Erythroblast (primary cell): ENCODE results near the gene PRRC1.

Experiments used
- DNase-seq, 2 experiments: peaks; one replicate each; lab custom pipeline; 2025; lab: John Stamatoyannopoulos, UW
- GATA1 ChIP-seq: IDR thresholded peaks from 2 replicates; pipeline ENCODE4 v1.6.1; 2011; ENCODE audit warnings: low read depth, mild to moderate bottlenecking, control low read depth, low read length, moderate library complexity
- POLR2A ChIP-seq: IDR thresholded peaks from 2 replicates; pipeline ENCODE4 v1.6.1; 2011; ENCODE audit warnings: mild to moderate bottlenecking, low read length

The PRRC1 gene

DNA sequence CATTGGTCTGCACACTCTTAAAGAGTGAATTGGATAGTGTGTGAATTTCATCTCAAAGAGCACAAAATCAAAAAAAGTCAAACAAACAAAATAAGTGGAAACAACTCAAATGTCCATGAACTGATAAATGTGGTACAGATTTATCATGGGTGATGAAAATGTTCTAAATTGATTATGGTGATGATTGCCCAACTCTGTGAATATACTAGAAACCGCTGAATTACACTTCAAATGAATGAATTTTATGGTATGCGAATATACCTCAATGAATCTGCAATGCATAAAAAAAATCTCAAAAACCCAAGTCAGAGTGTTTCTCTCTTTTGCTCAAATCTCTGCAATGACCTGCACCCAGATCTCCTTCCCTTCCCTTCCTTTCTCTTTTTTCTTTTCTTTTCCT, 64.0 kb downstream of the PRRC1 start:
- no peak for DNase-seq
- TF ChIP-seq GATA1 (no peak), POLR2A (no peak)

DNA sequence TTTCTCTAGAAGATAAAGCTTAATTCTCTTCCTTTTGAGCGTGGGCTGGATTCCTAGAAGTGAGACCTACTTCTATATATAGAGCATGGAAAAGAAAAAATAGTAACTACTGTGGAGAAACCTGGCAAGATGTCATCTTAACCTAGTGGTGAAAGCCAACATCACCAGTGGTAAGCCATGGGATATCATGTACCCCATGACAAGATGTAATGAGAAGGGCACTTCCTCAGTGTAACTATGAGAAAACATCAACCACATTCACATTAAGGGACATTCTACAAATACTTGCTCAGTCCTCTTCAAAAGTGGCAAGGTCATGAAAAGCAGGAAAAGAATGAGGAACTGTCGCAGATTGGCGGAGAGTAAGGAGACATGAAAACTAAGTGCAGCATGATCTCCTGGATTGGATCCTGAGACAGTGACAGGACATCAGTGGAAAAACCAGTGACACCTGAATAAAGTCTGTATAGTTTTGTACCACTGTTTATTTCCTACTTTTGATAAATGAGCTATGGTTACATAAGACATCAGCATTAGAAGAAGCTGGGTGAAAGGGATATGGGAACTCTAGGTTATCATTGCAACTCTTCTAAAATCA, 65.4 kb downstream of the PRRC1 start:
- TF ChIP-seq GATA1 (no peak), POLR2A (no peak)
- DNase-seq, result no peak

DNA sequence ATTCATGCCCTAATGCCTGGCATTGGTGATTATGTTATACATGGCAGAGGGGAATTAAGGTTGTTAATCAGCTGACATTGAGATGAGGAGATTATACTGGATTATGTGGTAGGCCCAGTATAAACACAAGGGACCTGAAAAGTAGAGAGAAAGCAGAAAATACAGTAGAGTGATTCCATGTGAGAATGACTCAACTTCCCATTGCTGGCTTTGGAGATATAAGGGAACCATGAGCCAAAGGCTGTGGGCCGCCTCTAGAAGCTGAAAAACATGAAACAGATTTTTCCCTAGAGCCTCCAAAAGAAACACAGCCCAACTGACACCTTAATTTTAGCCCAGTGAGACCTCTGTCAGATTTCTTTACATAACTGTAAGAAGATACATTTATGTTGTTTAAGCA, 66.4 kb downstream of the PRRC1 start:
- no peak for TF ChIP-seq GATA1
- no peak for TF ChIP-seq POLR2A
- peak in 1 of 2 experiments; percentile 8 for DNase-seq

DNA sequence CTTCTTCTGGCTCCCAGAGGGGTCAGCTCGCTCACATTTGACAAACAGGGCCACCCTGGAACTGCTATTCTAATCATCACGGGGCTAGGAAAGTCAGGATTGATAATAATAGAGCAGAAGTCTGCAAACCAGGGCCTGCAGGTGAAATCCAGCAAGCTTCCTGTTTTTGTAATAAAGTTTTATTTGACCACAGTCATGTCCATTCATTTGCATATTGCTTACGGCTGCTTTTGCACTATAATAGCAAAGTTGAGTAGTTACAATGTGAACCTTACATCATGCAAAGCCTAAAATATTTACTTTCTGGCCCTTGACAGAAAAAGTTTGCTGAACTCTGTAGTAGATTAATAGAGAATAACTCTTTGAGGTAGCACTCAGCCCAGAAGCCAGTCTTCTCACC, 68.2 kb downstream of the PRRC1 start:
- no peak for DNase-seq
- TF ChIP-seq GATA1, result no peak
- TF ChIP-seq POLR2A, result no peak

DNA sequence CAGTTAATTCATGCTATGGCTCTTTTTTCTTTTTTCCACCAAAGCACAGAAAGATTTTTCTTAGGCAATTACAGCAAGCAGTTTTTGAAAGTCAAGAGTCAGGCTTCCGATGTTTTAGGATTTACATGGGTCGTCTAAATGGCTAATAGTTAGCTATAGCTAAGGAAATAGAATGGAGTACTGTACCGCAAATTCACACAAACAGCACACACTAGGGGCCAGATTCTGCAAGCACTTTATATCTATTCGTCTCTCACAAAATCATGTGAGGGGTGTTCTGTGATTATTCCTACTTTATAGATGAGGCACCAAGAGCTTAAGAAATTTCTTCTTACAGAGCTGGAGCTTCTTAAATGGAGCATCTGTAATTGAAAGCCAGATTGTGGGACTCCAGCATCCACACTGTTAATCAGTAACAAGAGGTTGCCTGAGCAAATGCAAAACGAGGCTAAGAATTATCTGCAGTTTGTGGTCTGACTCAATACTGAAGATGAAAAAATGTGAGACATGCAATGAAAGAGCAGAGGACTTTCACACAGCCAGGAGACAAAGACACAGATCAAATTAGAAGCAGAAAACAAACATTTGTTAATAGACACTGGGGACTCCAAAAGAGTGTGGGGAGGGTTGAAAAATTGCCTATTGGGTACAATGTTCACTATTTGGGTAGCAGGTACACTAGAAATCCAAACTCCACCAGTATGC, 68.8 kb downstream of the PRRC1 start:
- DNase-seq, result no peak
- no peak for TF ChIP-seq GATA1
- no peak for TF ChIP-seq POLR2A

DNA sequence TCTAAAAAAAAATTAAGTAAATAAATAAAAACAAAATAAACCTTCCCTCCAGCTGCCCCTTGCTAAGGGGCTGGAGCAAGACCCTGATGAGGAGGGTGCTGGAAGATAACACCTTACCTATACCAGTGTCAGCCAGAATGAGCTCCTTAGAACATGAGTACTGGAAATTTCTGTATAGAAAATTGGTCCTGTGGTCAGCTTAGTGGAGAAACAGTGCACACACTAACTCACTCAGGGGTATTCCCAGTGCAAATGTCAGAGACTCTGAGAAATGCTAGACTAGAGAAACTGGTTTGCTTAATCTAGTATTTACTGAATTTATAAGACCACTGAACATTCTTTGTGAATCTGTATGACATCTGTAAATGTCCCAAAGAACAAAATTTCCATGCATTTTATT, 69.4 kb downstream of the PRRC1 start:
- no peak for DNase-seq
- TF ChIP-seq GATA1 (no peak), POLR2A (no peak)

DNA sequence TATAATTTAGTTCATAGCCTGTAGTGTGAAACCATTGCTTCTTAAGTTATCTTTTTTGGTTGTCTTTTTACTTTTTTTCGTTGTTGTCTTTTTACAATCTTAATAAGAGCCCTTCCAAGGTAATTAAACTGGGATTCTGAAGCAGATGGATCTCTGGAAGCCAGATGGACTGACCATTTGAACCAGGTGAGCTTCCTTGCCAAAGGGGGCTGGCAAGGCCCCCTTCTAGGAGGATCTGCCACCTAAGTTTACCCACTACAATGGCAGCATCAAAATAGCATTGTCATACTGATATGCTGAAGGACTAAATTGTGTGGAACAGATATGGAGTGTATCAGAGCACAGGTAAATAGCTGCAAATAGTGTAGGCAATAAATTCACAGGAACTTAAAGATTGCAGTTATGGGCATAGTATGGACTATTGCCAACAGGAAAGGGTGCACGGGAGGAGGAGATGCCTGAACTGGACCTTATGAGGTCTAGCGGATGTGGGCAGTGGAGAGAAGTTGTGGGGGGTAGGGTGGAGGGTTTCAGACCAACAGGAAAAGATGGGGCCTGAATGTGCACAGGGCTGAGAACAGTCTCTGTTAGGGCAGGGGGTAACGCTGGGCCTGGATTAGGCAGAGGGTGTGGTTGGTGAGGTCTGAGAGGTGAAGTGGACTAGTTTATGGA, 69.9 kb downstream of the PRRC1 start:
- no peak for DNase-seq

DNA sequence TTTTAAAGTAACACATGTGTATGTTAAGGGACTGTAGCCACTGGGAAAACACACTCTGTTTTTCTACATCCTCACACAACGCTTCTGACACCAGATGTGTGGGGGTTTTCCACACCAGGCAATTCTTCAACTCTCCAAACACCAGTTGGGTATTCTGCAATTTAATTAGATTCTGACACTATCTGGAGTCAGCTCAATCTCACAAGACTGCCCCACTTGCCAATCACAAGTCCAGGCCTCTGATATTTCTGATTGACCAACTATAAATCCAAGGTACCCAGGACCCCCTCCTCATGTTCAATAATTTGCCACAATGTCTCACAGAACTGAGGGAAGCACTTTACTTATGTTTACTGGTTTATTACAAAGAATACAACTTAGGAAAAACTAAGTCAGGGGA, 70.9 kb downstream of the PRRC1 start:
- no peak for DNase-seq
- TF ChIP-seq POLR2A (no peak), GATA1 (no peak)

More for the DNA sequence above, 69.9 kb downstream of the PRRC1 start:
- TF ChIP-seq POLR2A, result no peak
- TF ChIP-seq GATA1, result no peak

DNA sequence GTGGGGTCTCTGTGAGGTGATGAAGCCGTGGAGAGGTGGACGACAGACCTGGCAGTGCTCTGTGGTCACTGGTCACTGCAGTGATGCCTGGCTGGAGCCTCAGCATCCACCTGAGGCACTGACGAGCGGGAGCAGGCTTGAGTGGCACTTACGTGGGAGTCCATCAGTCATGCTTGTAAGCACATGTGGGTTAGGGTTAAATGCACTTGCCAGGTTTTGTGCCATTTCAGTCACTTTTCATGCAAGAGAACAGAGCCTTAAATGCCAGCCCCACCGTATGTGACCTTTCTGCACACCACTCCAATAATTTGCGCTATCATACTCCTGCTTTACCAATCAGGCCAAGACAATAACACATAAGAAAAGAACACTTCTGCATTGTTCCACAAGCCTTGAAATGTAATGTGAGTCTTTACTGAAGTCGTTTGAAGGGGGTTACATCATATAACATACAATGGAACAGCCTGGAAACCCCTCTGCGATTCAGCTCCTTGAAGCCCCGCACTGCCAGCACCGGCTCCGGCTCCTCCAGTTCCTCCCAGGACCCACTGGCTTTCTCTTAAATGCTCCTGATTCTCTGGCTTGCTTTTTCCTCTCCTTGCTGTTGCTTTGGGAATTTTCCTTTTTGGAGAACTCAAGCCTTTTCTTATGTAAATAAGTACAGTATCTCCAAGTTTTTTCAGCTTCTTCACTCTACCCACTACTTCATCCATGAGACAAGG, 72.0 kb downstream of the PRRC1 start:
- TF ChIP-seq POLR2A, result no peak
- TF ChIP-seq GATA1, result no peak
- DNase-seq, result no peak

DNA sequence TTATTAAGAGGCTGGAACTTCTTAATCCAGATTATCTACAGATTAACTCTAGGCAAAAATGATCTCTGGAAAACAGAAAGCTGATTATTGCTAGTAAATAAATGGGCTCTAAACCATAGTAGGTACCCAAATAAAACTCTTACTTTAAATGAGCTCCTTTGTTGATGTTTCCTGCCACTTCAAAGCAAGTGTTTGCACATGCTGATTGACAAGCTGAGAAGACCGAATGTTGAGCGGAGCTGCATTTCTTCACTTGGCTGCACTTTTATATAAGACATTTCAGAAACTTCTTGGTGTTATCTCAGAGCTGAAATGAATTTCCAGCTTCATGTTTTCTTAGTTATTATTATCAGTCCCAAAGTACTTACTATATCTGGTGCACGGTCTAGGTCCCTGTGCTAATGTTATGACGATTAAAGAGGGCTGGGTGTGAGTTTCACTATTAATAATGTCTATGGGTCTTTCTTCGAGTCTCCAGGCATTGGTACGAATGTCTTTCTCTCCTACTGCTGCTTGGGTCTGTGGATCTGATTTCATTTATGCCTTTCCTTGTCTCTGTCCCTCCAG, 72.8 kb downstream of the PRRC1 start:
- no peak for DNase-seq
- no peak for TF ChIP-seq POLR2A
- TF ChIP-seq GATA1, result no peak

DNA sequence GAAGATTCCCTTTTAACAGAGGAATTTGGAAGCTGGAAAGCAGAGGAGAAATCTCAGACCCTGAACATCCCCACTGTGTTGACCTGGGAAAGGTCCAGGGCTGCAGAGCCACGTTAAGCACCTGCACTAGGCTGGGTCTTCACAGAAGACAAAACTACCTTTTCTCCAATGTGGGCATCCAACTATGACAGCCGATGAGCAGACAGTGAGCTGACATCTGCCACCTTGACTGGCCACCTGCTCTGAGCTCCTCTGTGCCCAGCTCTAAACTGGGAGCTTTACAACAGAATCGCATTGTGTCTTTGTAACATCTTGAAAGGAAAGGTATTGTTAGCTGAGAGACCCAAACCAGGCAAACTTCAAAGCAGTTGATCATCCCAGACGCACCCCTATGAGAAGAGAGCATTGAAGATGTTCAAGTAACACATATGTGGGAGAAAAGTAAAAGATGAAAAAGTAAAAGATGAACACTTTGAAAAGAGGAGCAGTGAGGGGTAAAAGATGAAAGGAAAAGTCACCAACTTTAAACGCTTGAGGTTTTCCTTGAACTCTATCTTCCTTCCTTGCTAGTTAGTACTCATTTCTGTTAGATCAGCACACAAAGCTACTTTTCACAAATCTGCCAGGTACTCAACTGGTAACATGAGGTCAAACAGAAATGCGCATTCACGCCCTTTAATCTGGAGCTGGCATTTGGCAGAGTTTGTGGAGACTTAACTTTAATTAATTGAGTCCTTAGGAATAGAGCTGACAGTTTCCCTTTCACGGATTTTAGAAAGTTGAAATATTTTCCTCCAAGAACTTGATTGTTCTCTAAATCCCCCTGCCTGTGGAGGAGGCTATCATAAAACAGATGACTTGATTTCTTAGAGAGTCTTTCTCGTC, 78.3 kb downstream of the PRRC1 start:
- no peak for DNase-seq
- TF ChIP-seq GATA1 (no peak), POLR2A (no peak)

DNA sequence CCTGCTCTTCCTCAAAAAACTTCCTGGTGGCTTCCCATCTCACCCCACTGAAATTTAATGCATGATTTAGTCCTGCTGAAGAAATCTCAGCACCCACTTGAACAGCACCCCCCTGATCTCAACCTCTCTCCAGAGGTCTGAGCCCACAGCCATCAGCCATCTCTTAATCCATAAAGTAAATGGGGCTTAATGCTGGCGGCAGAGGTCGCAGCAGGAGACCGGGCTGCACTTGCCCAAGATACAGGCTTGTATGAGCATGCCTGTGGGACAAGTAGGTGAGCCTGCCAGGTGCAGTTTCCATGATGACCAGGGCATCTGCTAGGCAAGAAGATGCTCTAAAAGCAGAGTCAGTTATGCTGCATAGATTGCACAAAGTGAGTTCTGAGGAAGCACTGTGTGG, 79.1 kb downstream of the PRRC1 start:
- no peak for TF ChIP-seq GATA1
- no peak for TF ChIP-seq POLR2A
- DNase-seq, result no peak

DNA sequence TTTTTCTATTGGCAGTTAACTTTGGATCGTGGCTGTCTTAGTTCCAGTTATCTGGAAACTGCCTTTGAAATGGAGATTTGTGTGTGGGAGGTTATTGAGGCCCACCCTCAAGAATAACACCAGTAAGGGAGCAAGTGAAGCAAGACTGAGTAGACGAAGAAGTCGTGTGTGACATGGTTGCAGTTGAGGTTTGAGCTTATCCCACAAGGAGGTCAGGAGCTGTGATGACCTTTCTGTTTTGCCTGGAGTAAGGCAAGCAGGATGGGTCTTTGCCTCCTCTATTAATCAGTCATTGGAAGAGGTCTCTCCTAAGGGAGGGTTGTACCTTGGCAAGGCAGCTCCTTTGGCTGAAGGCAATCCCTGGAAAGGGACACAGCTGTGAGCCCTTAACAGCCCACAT, 81.9 kb downstream of the PRRC1 start:
- TF ChIP-seq POLR2A, result no peak

More for the DNA sequence above, 81.9 kb downstream of the PRRC1 start:
- no peak for DNase-seq
